ENCODE data around the gene CEP112. TPM values are rescaled to one million over a fixed set of nuclear protein-coding genes. Genes with fewer than 3 reads are reported as not detected.

CEP112 gene
- total RNA-seq, 1 donor from 2014 or later, result 9.5 TPM

GRCh38 chr17:65630502-65630901 is 561.4 kb downstream of the CEP112 start:
- DNase-seq (ENCODE audit: extremely low spot score, unreplicated experiment), result peak; percentile 51

DNA sequence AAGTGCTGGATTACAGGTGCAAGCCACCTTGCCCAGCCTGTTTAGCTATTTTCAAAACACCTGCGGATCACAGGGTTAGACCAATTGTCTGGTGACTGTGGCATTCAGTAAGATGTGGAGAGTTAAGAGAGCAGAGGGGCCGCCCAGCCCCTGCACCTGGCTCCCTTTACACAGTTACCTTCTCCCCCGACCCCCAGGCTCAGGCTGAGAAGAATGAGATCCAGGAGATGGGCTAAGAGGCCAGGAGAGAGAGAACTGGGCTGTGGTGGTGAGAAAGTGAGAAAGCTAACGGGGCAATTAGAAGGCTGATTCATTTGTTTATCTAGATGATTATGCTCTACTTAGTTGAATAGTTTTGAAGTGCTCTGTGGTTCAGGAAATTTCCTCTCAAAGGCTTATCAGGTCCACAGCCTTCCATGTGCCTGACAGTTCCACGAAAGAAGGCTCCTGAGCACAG is 562.7 kb downstream of the CEP112 start:
- Mint-ChIP-seq H3K4me3 (ENCODE audit: unreplicated experiment) (no peak overlapping the region), H3K36me3 (ENCODE audit: unreplicated experiment) (no peaks in the 10 kb centered on the region), H3K4me1 (ENCODE audit: unreplicated experiment) (peaks cover 23% of the 10 kb centered on the region), H3K9me3 (ENCODE audit: unreplicated experiment) (no peaks in the 10 kb centered on the region), H3K27me3 (ENCODE audit: unreplicated experiment) (no peaks in the 10 kb centered on the region), H3K27ac (ENCODE audit: unreplicated experiment) (peak overlapping the region; percentile 59)
- DNase-seq (ENCODE audit: extremely low spot score, unreplicated experiment), result no peak
- no peak for TF ChIP-seq CTCF (IDR thresholded peaks at IDR 0.05)

More at GRCh38 chr17:65630502-65630901, 561.4 kb downstream of the CEP112 start:
- Mint-ChIP-seq H3K27ac (ENCODE audit: unreplicated experiment) (no peak overlapping the region), H3K36me3 (ENCODE audit: unreplicated experiment) (no peaks in the 10 kb centered on the region), H3K4me1 (ENCODE audit: unreplicated experiment) (peaks cover 23% of the 10 kb centered on the region), H3K27me3 (ENCODE audit: unreplicated experiment) (no peaks in the 10 kb centered on the region), H3K9me3 (ENCODE audit: unreplicated experiment) (no peaks in the 10 kb centered on the region), H3K4me3 (ENCODE audit: unreplicated experiment) (no peak overlapping the region)
- TF ChIP-seq CTCF (IDR thresholded peaks at IDR 0.05), result no peak

DNA sequence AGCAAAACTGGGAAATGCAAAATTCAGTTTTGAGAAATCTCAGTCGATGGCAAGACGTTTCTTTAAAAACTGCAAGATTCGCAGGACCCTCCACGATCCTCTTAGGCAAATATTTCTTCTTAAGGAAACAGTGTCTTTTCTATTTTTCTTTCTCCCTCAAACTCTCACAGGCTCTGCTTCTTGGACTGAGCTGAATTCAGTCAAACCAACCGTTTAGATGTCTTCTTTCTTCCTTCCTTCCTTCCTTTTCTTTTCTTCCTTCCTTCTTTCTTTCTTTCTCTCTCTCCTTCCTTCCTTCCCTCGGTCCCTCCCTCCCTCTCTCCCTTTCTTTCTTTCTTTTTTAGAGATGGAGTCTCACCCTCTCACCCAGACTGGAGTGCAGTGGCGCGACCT is 563.3 kb downstream of the CEP112 start:
- Mint-ChIP-seq H3K36me3 (ENCODE audit: unreplicated experiment) (no peaks in the 10 kb centered on the region), H3K27me3 (ENCODE audit: unreplicated experiment) (no peaks in the 10 kb centered on the region), H3K9me3 (ENCODE audit: unreplicated experiment) (no peaks in the 10 kb centered on the region), H3K4me3 (ENCODE audit: unreplicated experiment) (peak overlapping the region; percentile 59), H3K27ac (ENCODE audit: unreplicated experiment) (peak overlapping the region; percentile 88), H3K4me1 (ENCODE audit: unreplicated experiment) (peaks cover 23% of the 10 kb centered on the region)
- no peak for DNase-seq (ENCODE audit: extremely low spot score, unreplicated experiment)
- no peak for TF ChIP-seq CTCF (IDR thresholded peaks at IDR 0.05)

- DNase-seq (ENCODE audit: extremely low spot score, unreplicated experiment), result no peak
- Mint-ChIP-seq H3K4me3 (ENCODE audit: unreplicated experiment) (peak overlapping the region; percentile 59), H3K9me3 (ENCODE audit: unreplicated experiment) (no peaks in the 10 kb centered on the region), H3K27ac (ENCODE audit: unreplicated experiment) (peak overlapping the region; percentile 88), H3K27me3 (ENCODE audit: unreplicated experiment) (no peaks in the 10 kb centered on the region), H3K36me3 (ENCODE audit: unreplicated experiment) (no peaks in the 10 kb centered on the region), H3K4me1 (ENCODE audit: unreplicated experiment) (peaks cover 23% of the 10 kb centered on the region)
- no peak for TF ChIP-seq CTCF (IDR thresholded peaks at IDR 0.05)
These were observed 563.9 kb downstream of the CEP112 start for GRCh38 chr17:65627891-65628643.

DNA sequence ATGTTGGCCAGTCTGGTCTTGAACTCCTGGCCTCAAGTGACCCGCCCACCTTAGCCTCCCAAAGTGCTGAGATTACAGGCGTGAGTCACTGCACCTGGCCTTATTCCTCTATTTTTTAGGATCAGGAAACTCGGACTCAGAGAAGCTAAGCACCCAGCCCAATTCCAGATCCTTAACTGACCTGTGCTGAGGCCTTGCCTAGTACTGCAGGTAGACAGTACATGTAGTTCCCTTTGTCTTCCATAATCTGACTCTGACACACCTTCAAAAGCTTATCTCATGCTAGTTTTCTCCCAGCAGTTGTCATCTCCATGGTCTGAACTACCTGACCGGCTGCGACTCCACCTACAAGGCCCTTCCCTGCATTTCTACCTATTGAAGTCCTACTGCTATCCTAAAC is 564.8 kb downstream of the CEP112 start:
- no peak overlapping the region for H3K27ac Mint-ChIP-seq (ENCODE audit: unreplicated experiment)
- no peaks in the 10 kb centered on the region for H3K27me3 Mint-ChIP-seq (ENCODE audit: unreplicated experiment)
- no peak for DNase-seq (ENCODE audit: extremely low spot score, unreplicated experiment)
- H3K36me3 Mint-ChIP-seq (ENCODE audit: unreplicated experiment), result no peaks in the 10 kb centered on the region
- H3K4me1 Mint-ChIP-seq (ENCODE audit: unreplicated experiment), result peaks cover 23% of the 10 kb centered on the region
- no peak for TF ChIP-seq CTCF (IDR thresholded peaks at IDR 0.05)
- H3K9me3 Mint-ChIP-seq (ENCODE audit: unreplicated experiment), result no peaks in the 10 kb centered on the region
- H3K4me3 Mint-ChIP-seq (ENCODE audit: unreplicated experiment), result no peak overlapping the region

Data from osteocyte (in vitro differentiated cells).